NCI-H1436 treated with DMSO at 0.1 percent for 48 hours (cell line): ENCODE data around the gene KCNH4.
"Not testable (repeated sequence)": the region's sequence is repeated elsewhere in the genome, so short reads cannot be mapped to it uniquely, and the experiment has no call there.

Experiments used
- DNase-seq: peaks from one replicate; lab custom pipeline; 2025; lab: John Stamatoyannopoulos, UW

Gene KCNH4

DNA sequence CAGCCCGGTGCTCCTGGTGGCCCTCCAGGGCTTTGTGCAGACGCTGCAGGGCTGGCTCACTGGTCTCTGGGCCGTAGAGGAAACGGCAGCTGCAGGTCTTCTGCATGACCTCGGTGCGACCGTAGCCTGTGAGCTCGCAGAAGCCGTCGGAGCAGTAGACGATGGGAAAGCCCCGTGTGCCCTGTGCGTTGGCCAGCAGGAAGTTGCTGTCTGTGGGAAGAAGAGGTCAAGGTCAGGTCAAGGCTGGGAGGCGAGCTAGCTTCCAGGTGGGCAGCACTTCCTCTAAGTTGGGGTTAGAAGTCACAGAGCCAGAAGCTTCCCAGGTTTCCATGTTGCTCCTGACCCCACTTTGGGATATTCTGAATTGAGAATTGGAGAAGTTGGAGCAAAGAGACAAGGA lies 2.1 kb downstream of the KCNH4 start:
- no peak for DNase-seq

DNA sequence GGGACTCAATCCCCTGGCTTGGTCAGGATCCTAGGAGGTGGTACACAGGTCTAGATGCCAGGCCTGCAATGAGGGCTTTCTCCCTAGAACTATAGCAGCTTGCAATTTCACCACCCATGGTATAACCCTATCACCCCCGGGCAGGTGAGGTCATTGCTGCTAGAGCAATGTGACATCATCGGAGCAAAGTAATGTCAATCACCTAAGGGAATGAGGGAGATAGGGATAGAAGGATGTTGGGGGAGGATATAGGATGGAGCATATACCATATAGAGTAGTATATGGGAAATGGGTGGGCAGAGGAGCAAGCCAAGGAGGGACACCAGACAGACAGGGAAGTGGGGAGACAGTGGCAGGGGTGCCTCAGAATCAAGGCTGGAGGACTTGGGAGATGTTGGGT lies 3.3 kb downstream of the KCNH4 start:
- DNase-seq: no peak

DNA sequence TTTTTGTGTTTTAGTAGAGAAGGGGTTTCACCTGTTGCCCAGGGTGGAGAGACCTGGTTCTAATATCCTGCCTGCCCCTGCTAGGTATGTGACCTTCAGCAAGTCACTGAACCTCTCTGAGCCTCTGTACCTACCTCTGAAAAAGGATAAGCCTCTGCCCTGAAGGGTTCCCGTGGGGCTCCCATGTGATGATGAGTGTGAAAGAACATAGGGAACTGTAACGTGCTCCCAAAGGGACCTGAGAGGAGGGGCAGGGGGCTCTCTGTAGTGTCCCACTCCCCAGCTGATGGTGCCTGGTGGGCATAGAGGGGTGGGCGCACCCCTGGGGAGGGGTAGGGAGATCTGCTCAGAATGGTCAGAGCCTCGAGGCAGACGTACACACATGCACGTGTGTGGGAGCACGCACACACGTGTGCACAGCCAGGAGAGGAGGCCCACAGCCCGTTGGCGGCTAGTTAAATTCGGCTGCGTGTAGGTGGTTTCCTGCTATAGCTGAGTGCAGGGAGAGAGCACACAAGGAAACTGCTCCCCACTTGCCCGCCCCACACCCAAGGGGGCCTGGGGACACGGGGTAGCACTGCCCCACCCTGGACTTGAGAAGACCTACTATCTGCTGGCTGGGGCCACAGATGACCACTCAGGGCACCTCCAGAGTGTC lies 6.7 kb downstream of the KCNH4 start:
- no peak for DNase-seq

DNA sequence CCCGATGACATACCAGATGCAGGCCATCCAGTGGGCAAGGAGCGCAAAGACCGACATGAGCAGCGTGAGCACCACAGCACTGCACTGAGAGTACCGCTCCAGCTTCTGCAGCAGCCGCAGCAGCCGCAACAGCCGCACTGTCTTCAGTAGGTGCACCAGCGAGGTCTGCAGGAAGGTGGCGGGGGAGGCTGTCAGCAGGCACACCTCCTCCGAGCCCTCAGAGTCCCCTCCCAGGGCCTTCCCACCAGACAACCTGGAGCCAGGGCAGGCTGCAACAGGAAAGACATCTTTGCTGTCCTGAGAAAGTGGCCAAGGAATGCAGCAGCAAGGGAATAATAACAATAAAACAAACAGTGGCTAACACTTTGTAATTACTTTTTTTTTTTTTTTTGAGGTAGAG lies 9.1 kb downstream of the KCNH4 start:
- DNase-seq: no peak

DNA sequence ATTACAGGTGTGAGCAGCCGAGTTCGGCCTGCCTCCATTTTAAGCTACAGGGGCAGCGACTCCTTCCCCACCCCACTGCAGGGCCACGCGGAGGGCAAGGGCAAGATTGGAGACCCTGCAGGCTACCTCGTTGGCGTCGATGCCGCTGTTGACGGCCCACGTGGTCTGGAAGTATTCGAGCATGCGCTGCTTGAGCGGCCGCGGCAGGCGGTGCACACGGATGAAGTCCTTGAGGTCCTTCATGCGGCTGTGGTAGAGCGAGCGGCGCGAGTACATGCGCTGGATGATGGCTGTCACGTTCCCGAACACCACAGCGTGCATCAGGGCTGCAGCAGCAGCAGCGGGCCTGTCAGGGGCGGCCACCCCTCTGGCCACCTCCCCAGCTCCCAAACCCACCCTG lies 11.6 kb downstream of the KCNH4 start:
- DNase-seq: no peak

DNA sequence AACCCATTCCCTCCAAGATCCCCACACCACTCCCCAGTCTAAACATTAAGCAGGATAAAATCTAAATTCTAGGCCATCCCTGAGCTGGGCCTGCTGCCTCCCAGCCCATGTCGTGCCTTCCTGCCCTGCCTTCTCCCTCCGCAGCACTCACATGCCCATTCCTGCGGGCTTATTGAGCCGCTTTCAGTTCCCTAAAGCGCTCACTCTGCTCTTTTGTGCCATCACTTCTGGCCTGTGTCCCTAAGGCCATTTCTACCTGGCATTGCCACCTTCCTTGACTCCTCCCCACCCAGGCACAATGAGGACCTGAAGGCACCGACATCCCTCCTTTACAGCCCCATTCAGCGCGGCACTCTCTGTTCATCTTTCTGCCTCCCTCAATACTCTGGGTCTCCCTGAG lies 13.1 kb downstream of the KCNH4 start:
- no peak for DNase-seq

DNA sequence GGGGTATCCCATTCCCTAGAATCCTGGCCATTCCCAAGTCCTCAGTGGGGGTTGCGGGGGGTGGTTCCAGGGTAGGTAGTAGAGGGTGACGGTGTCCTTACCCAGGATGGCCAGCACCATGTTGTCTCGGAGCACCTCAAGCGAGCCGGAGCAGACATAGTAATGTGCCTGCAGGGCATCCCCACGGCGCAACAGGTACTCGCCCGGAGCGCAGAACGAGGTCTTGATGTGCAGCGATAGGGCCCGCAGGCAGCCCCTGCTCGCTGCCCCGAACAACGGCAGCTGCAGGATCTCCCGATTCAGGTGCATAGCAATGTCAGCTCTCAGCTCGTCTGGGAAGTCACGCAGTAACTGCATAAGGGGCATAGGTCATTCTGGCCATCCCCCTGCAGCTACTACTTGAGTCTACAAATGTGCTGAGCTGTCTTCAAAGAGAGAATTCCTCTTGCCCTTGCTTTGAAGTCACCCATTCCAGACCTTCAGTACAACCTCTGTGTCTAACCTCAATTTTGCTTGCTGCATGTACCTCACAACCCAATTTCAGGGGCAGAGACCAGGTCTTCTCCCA lies 14.7 kb downstream of the KCNH4 start:
- no peak for DNase-seq

DNA sequence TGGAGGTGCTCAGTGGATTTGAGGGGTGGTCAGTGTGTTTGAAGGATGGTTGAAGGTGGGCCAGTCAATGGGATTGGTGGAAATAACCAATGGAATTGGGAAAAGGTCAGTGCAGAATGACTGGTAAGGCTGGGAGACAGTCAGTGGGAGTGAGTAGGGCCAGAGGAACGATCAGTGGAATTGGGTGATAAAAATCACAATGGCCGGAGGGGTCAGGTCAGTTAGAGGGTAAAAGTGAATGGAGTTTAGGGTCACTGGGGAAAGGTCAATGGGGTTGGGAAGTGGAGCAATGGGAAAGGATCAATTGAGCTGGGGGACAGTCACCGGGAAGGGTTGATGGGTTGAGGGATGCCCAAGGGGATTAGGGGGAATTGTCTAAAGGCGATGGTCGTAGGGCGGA lies 15.2 kb downstream of the KCNH4 start:
- DNase-seq: no peak

DNA sequence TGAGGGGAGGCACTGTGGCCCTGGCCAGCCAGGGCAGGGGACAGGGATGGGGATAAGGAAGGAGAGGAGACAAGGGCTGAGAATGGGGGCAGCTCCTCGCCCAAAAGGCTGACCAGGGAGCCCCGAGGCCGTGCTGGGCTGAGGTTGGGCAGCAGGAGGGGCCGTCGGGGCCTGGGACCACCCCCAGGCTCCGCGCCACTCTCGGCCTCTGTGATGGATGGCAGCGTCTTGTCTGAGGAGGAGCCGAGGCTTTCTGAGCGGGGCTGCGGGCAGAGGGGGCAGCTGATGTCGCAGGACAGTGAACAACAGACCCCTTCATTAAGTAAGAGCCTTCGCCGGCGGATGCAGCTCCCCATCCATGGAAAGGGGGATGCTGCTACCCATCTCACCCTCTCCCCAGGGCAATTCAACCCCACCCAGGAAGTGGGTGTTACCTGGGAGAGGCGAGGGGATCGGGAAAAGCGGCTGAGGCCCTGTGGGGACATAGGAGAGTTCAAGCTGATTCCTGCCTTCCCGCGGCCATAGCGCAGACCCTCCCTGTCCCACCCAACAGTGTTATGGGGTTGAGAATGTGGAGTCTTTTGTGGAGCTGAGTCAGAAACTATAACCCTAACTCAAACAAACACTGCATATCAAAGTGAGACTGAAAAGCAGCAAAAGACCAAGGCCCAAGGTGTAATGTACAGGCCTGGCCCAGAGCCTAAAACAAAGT lies 17.1 kb downstream of the KCNH4 start:
- no peak for DNase-seq

DNA sequence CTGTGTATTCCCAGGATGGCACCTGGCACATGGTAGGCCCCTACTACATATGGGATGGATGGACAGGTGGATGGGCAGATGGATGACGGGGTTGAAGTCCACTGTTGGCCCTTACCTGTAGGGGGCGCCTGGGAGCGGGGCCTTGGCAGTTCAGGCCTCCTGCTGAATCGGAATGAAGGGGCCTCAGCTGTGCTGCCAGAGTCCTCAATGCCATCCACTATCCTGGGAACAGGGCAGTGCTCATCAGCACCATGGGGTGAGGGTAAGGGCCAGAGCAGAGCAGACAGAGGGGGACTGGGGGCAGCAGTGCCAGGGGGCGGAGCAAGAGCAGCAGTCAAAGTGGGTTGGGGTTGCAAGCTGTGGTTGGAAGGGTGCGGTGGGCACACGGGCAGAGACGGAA lies 17.8 kb downstream of the KCNH4 start:
- no peak for DNase-seq

DNA sequence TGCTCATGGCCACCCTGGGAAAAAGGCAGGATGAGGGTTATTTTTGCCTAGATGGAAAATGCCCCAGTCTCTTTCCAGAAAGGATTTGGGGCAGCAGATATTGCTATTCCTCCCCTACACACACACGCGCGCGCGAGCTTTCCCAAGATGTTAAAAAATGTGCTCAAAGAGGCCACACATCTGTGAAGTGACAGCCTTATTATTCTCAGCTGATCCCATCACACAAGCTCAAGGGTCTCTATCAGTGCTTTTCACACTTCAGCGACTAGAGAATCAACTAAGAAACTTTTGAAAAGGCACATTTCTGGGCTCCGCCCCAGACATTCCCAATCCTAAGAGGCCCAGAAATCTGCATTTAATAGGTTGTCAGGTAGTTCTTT lies 20.4 kb downstream of the KCNH4 start:
- no peak for DNase-seq

DNA sequence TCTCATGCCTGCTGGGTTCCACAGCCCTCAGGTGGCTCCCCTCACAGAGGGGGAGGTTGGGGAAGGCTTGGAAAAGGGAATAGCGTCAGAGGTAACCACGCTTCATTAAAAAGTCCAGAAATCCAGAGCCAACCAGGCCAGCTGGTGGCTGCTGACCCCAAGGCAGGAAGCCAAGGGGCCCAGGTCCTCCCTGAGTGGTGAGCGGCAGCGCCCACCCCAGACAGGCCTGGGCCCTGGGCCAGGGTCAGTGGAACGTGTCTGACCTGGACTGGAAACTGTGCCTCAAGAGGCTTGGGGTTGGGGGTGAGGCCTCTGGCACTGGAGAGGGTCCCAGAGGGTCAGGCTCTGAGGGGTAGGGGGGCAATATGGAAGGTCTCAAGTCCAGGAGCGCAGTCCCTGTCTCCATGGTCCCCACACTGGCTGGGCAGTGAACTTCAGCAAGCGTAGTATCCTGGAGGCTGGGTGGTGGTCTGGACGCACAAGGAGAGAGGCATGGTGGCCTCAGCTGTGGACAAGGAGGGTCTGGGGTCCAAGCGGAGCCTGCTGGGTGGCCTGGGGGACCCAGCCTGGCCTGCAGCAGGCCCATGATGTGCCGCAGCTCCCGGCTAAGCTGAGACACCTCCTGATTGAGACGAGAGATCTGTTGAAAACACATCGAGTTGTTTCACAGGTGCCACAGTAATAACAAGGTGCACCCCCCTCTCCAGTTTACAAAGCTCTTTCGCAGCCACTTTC lies 21.0 kb downstream of the KCNH4 start:
- DNase-seq: no peak

DNA sequence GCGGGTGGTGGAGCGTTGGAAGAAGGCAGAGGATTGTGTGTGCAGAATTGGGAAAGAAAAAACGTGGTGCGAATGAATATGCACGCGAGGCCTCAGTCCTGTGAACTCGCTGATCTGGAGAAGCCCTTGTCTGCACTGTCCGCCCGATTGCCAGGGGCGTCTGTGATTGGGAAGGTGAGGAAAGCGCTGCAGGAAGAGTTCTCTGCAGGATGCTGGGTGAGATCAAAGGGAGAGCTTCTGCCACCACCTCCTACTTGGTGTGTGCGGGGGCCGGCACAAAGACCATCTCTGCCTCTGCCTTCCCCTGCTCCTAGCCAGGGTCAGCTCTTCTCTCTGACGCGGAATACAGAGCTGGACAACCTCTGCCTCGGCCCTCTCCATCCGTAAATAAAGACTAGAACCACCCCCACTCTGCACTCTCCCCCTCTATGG lies 25.3 kb downstream of the KCNH4 start:
- DNase-seq: no peak

DNA sequence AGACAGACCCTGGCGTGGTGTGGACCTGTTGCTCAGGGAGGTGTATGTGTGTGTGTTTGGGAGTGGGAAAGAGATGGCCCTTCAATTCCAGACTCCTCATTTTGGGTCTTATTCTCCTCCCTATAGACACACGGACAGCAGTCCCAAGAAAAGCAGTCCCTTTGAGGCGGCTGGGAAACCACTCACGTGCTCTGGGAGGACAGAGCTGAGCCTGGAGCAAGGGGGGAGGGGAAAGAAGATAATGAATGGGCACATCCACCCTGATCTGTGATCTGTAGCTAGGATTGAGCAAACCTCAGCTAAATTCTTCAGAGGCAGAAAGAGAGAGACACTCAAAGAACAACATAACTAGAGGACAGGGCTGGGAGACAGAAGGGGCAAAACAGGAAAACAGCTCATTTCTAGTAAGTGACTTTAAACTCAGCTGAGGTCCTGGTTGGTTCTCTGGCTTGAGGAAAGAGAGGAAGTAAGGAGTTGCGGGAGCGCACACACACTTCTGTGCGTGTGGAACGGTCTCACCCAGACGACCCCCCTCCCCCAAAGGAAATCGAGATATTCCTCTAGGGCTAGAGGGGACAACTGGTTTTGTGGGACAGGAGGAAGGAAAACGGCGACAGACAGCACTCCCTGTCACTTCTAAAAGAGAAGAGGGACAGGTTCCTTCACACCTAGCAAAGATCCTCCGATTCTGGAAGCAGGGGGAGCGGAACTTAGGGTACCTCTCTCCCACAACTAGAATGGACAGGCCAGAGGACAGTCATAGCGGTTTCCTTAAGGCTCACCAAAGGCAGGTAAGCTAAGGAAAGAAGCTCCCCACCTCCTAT lies 26.8 kb downstream of the KCNH4 start:
- DNase-seq: no peak

DNA sequence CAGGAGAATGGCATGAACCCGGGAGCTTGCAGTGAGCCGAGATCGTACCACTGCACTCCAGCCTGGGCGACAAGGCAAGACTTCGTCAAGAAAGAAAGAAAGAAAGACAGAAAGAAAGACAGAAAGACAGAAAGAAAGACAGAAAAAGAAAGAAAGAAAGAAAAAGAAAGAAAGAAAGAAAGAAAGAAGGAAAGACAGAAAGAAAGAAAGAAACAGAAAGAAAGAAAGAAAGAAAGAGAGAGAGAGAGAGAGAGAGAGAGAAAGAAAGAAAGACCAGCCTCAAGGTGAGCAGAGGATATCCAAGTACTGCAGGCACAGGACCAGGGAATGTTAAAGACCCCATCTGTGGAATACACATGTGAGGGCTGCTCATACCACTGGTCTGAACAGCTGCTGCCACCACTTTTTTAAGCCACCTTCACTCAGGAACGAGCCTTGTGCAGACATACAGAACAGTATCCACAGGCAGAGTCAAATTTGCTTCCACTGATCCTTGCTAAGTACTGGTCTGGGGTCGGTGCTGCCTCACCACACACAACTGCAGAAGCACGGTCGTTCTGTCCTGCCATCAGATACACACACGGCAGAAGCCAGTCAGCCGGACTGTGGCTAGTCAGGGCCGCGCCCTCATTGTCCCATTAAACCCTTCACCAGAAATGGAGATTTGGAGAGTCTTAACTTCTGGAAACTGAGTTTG lies 33.9 kb downstream of the KCNH4 start:
- no peak for DNase-seq

DNA sequence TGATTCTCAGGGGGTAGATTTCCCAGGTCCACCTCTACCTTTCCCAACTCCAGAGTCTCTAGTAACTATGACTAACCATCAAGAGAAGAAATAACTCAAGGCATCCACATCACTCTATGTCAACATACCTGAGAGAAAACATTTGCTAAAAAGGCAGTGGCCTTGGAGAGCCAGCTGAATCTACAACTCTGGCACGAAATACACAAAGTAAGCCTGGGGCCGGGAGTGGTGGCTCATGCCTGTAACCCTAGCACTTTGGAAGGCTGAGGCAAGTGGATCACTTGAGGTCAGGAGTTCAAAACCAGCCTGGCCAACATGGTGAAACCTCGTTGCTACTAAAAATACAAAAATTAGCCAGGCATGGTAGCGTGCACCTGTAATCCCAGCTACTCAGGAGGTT lies 37.8 kb downstream of the KCNH4 start:
- DNase-seq: not testable (repeated sequence)

DNA sequence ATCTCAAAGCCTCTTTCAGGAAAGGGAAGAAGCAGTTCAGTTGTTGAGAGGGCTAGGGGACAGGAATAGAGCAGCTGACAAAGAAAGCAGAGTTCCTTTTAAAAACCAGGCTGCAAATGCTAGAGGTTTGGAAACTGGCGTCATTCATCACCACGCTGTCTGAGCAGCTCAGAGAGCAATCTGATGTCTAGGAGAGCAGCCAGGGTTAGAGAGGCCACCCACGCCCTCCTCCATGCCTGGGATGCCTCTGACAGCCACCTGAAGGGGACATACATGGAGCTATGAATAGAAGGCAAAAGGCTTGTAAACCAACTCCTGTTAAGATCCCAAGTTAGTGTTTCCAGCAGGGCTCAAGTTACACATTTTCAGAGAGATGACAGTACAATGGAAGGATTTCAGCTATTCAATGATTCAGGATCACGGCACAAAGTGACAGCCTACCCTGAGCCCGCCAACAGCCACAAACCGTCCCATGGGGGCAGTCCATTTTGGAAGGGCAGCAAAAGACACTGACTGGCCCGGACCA lies 38.5 kb downstream of the KCNH4 start:
- DNase-seq: no peak

DNA sequence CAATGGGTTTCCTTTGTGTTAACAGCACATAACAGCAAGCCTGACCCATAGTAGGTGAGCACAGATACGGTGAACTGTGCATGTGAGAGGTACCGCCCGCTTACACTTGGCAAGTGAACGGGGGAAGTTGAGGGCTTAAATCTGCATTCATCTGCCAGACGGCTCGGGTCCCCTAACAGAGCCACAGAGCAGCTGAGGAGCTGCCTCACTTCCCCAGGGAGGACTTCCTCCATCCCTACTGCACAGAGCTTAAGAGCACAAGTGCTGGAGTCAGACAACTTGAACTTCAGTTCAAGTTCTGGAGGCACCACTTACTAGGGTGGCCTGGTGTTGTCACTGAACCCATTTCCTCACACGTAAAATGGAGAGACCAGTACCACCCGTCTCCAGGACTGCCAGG lies 39.6 kb downstream of the KCNH4 start:
- no peak for DNase-seq

DNA sequence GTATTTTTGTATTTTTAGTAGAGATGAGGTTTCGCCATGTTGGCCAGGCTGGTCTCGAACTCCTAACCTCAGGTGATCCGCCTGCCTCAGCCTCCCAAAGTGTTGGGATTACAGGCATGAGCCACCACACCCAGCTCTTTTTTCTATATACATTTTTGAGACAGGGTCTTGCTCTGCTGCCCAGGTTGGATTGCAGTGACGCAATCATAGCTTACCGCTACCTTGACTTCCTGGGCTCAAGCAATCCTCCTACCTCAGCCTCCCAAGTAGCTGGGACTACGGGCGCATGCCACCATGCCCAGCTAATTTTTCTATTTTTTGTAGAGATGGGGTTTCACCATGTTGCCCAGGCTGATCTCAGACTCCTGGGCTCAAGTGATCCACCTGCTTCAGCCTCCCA lies 40.3 kb downstream of the KCNH4 start:
- DNase-seq: not testable (repeated sequence)

DNA sequence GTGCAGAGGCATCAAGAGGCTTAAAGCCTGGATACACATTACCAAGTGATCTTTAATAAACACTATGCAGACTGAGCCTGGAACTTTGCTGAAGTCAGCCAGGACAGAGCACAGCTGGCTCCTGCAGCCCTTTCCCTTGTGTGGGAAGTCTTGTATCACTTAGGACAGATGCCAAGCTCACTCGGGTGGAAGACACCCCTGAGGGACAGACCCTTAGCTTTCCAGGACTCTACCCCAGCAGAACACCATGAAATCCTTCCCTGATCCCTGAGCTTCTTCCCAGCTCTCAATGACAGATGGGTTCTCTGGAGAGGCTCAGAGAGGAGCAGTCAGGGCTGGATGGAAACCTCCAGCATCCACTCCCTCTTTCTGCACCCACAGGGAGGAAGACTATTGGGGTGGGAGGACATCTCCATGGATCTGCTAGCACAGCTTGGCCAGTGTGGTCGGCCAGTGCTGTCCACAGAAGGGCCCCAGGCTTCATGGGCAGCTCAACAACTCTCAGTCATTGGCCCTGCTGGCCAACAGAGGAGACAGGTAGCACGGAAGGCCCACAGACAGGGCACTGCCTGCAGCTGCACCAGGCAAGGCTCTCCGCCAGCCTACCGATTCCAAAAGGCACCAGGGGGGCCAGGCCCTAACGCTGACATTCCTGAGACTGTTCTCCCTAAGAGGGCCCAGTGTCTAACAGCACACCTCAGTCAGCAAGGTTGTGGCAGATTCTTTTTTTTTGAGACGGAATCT lies 42.0 kb downstream of the KCNH4 start:
- DNase-seq: no peak

DNA sequence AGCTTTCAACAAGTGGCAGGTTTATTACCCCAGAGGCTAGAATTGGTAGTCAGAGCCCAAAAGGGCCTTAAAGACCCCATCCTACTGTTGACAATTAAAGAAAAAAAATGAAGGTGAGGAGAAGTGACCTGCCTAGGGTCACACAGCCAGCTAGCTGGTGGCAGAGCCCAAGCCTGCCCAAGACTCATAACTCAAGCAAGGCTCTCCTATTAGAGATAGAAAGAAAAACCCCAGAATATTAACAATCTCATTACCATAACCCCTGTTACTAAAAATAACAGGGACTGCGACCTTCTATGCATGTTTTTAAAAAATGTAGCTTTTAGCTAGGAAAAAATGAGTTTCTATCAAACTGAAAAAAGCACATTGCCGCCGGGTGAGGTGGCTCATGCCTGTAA lies 44.3 kb downstream of the KCNH4 start:
- DNase-seq: no peak
